ENCODE results near the gene BAHCC1.

BAHCC1 gene

GRCh38 chr17:81459224-81459623 lies 64.0 kb downstream of the BAHCC1 start:
- FAIRE-seq (no peak), DNase-seq (ENCODE audit: low spot score) (no peak)

DNA sequence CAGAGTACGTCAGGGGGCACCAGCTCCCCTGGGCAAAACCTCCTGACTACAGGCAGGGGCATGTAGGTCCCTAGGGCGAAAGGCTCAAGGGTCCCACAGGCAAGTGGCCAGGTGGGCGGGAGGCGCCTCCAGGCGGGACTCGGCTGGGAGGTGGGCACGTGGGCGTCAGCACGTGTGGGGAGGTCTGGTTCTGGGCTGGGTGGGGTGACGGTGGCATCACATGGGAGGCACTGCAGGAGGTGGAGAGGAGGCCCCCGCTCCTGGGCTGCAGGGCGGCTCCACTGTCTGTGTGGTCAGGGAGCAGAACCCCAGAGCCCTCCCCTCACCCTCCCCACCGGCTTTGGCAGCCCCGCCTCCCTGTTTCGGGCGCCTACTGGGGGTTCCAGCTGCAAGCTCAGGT lies 64.6 kb downstream of the BAHCC1 start:
- DNase-seq (ENCODE audit: low spot score) = no peak
- FAIRE-seq = no peak

DNA sequence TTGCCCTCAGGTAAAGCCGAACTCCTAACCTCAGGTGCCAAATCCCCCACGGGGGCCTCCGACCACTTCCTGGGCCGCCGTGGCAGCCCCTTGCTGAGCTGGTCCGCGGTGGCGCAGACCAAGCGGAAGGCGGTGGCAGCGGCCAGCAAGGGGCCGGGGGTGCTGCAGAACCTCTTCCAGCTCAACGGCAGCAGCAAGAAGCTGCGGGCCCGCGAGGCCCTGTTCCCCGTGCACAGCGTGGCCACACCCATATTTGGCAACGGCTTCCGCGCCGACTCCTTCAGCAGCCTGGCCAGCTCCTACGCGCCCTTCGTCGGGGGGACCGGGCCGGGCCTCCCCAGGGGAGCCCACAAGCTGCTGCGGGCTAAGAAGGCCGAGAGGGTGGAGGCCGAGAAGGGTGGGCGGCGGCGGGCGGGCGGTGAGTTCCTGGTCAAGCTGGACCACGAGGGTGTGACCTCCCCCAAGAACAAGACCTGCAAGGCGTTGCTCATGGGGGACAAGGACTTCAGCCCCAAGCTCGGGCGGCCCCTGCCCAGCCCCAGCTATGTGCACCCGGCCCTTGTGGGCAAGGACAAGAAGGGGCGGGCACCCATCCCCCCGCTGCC lies 65.7 kb downstream of the BAHCC1 start:
- FAIRE-seq (no peak), DNase-seq (ENCODE audit: low spot score) (no peak)

DNA sequence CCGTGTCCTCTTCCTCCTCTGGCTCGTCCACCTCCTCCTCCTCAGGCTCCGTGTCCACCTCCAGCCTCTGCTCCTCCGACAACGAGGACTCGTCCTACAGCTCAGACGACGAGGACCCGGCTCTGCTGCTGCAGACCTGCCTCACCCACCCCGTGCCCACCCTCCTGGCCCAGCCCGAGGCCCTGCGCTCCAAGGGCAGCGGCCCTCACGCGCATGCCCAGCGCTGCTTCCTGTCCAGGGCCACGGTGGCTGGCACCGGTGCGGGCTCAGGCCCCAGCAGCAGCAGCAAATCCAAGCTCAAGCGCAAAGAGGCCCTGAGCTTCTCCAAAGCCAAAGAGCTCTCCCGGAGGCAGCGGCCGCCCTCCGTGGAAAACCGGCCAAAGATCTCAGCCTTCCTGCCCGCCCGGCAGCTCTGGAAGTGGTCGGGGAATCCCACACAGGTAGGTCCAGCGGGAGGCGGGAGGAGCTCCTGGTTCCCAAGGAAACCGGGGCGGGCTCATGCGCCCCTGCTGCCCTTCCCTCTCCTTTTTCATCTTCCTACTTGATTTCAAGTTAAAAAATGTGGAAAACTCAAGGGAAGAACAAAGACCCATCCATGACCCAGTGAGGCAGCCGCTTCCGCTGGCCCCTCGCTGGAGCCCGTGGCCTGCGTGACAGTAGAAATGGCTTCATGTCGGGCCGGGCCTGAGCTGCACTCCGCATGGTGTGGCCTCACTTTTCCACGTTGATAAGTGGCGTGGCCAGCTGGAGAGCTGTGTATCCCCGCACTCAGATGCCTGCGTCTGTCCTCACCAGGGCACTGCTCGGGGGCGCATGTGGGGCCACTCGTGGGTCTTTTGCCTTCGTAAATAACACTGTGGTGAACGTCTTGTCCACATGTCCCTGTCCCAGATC lies 66.6 kb downstream of the BAHCC1 start:
- no peak for FAIRE-seq

GRCh38 chr17:81462506-81463125 lies 67.4 kb downstream of the BAHCC1 start:
- DNase-seq (ENCODE audit: low spot score) = no peak
- no peak for FAIRE-seq

More for the DNA sequence above, 66.6 kb downstream of the BAHCC1 start:
- DNase-seq (ENCODE audit: low spot score) = no peak

DNA sequence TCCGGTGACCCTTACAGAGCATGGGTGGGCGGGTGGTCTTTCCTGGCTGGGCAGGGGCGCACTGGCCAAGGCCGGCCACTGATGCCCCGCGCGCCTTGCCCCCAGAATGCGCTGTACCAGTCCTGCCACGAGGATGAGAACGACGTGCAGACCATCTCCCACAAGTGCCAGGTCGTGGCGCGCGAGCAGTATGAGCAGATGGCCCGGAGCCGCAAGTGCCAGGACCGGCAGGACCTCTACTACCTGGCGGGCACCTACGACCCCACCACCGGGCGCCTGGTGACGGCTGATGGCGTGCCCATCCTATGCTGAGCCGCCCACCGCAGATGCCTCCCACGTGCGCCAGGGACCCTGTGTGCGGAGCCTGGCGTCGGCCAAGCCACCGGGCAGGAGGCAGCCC lies 68.2 kb downstream of the BAHCC1 start:
- no peak for FAIRE-seq
- DNase-seq (ENCODE audit: low spot score) = no peak

- DNase-seq (ENCODE audit: low spot score) (no peak), FAIRE-seq (no peak)
Observed at GRCh38 chr17:81464586-81464985, 69.3 kb downstream of the BAHCC1 start.

DNA sequence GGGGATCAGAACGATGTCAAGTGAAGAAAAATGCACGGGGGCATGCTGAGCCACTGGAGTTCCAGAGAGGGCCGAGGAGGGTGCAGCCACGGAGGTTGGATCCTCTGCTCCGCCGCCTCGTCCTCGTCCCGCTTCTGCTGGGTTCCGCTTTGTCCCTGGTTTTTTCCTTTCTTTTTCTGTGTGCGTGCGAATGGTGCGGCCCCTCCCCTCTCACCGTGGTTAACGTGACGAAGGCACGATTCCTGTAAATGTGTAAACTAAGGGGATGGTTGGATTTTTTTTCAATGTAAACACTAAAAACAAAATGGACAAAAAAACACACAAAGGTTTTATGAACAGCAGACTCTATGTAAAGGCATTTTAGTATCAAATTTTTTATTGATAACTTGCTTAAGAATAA lies 70.7 kb downstream of the BAHCC1 start:
- DNase-seq (ENCODE audit: low spot score) = no peak
- no peak for FAIRE-seq

- no peak for DNase-seq (ENCODE audit: low spot score)
- FAIRE-seq = no peak
Observed at GRCh38 chr17:81466564-81467472, 71.6 kb downstream of the BAHCC1 start.

DNA sequence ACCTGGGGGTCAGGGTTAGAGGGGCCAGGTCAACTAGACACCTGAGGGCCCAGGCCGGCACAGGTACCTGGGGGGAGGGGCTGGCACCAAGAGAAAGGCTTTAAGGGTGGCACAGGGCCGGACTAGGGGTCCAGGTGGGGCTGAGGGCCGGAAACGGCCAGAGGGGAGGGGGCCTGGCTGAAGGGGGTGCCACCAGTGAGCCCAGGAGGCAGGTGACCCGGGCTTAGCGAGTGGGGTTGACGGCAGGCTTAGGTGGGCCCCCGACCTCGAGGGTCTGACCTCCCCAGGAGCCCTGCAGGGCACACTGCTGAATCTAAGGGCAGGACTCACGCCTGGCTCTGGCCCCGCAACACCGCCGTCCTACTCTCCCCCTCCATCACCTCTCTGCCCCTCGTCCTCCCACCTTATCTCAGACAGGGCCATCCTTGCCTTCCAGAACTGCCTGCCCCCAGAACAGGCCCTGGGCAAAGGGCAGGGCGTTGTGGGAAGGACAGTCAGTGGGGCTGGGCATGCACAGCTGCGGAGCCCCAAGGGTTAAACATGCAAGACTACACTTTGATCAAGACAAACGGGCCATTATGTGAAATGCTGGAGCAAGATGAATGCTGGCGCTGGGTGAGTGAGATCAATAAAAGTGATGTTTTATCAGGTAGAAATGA lies 73.0 kb downstream of the BAHCC1 start:
- FAIRE-seq (no peak), DNase-seq (ENCODE audit: low spot score) (no peak)

- DNase-seq (ENCODE audit: low spot score) (no peak), FAIRE-seq (no peak)
Observed at GRCh38 chr17:81468770-81469121, 73.5 kb downstream of the BAHCC1 start.

DNA sequence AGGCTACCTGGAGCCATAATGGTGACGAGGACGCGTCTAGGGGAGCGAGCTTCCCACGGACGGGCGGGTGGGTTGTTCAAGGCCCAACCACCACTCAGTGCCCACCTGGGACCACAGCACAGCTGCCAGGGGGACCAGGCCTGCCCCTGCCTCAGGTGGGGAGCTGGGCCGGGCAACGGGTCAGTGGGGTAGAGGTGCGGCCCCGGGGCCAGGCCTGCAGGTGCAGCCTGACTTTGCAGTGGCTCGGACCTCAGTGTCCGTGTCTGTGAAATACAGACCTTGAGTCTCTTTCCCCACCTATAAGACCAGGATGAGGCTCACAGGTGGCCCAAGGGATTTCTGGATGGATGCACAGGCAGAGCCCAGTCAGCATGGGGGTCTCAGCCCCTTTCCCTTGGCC lies 74.0 kb downstream of the BAHCC1 start:
- DNase-seq (ENCODE audit: low spot score) (no peak), FAIRE-seq (no peak)

DNA sequence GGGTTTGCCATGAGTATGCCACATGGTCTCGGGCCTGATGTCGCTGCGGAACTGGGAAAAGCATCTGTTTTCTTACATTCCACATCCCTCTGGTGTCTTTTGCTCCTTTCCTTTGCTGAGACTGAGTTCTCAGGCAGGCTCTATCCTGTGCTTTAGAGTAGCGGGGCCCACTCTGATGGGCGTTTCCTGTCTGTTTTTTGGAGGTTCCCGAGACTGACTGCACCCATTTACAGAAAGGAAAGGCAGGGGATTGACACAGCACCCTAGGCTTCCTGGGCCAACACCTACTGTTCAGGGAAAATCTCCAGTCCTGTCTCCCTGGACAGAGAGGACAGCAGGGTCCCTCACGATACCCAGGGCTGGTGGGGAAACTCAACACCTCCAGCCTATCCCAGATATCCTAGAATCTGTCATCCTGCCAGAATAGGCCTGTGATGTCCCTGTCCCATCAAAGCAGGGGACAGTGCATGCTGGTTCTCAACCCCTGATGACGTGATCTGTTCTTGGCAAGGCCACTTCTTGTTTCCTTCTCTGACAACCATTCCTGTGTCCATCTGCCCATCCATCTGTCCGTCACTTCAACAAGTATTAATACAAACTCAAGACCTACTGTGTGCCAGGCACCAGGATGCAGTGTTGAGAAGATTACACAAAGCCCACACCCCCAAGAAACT lies 75.2 kb downstream of the BAHCC1 start:
- DNase-seq (ENCODE audit: low spot score) (no peak), FAIRE-seq (no peak)

DNA sequence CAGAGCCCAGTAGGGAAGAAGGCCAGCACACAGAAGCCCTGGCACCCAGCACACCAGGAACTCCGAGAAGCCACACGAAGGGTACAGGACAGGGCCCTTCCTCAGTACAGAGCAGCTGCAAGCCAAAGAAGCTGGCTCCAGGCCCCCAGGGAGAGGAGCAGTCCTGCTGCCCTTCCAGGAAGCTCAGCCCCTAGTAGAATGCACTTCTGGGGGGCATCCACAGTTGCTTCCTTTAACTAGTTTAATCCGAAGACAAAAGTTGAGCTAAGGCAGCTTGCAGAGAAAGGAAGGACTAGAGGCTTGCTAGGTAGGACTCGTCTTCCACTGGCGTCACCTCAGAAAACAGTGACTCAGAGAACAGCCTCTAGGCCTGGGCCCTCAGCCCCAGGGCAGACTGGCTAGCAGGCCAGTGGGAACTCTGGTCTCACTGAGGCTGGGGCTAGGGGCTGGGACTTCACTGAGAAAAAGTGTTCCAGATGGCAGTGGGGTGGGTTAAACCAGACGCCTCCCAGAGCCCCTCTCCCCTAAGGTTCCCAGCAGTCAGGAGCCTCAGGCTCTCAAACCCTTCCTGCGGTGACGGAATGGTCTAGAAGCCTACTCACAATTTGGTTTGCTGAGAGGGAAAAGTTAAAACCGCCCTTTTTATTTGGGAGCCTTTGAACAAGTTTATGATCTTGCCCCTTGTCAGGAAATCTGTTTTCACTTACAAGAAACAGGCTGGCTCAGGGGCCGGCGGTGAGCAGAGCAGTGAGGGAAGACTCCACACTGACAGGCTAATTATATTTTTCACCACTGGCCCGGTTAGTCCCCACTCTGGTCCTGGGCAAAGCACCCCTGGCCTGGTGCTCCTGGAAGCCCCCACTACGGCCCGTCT lies 75.9 kb downstream of the BAHCC1 start:
- FAIRE-seq (no peak), DNase-seq (ENCODE audit: low spot score) (no peak)

DNA sequence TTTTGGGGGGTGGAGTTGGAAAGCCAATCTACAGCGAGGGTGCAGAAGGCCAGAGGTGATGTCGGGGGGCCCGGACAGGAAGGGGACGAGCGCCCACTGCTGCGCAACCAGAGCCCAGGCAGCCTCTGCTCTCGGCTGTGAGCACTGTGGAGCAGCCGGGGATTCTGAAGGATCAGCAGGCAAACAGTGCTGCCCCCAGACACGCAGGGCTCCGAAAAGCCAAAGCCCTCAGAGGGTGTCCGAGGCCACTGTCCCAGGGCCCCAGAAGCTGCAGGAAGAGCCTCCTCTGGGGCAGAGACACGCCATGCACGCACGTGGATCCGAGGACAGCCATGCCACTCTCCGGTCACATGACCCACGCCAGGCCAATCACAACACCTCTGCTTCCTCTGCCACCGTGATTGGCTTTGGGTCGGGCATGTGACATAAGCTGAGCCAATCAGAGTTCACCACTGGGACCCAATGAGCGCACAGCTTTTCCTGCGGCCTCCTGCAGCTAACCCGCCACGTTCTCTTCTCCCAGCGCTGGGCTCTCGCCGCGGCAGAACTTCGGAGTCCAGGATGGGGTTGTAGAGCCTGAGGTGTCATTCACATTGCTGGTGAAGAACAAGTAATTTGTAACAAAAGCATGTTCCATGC lies 76.7 kb downstream of the BAHCC1 start:
- FAIRE-seq = no peak
- no peak for DNase-seq (ENCODE audit: low spot score)

DNA sequence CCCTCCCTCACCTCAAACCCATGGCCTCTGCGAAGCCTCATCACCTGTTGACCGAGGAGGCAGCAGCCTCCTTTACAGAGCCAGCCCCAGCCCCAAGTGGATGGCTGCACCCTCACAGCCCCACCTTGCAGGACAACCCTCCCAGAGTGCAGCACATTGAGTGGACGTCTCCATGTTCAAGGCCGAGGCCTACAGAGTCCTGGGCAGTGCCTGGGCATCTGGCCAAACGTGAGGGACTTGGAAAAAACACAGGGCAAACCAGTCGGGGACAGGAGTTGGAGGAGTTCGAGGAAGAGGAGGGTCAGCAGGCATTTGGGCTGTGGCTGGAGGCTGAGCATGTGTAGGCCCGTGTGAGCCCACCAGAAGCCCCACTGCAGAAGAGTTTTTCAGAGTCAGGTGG lies 77.8 kb downstream of the BAHCC1 start:
- no peak for FAIRE-seq
- DNase-seq (ENCODE audit: low spot score) = no peak

- DNase-seq (ENCODE audit: low spot score) (no peak), FAIRE-seq (no peak)
Observed at GRCh38 chr17:81474958-81475357, 79.7 kb downstream of the BAHCC1 start.

- no peak for DNase-seq (ENCODE audit: low spot score)
- no peak for FAIRE-seq
Observed at GRCh38 chr17:81476097-81476496, 80.8 kb downstream of the BAHCC1 start.

DNA sequence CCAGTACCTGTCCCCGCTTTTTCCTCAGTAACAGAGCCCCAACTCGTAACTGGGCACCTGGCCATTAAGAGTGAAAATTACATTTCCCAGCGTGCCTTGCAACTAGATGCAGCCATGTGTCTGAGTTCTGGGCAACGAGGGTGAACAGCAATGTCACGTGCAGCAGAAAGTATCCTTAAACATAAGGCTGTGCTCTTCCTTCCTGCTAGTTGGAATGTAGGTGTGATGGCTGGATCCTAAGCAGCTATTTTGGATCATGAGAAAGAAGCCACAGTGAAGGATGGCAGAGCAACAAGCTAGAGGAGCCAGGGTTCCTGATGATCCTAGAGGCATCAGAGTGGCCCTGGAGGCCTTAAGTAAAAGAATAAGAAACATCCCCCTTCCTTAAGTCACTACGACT lies 81.4 kb downstream of the BAHCC1 start:
- FAIRE-seq (no peak), DNase-seq (ENCODE audit: low spot score) (no peak)
